Measurements from ENCODE around the gene CASZ1.

DNA sequence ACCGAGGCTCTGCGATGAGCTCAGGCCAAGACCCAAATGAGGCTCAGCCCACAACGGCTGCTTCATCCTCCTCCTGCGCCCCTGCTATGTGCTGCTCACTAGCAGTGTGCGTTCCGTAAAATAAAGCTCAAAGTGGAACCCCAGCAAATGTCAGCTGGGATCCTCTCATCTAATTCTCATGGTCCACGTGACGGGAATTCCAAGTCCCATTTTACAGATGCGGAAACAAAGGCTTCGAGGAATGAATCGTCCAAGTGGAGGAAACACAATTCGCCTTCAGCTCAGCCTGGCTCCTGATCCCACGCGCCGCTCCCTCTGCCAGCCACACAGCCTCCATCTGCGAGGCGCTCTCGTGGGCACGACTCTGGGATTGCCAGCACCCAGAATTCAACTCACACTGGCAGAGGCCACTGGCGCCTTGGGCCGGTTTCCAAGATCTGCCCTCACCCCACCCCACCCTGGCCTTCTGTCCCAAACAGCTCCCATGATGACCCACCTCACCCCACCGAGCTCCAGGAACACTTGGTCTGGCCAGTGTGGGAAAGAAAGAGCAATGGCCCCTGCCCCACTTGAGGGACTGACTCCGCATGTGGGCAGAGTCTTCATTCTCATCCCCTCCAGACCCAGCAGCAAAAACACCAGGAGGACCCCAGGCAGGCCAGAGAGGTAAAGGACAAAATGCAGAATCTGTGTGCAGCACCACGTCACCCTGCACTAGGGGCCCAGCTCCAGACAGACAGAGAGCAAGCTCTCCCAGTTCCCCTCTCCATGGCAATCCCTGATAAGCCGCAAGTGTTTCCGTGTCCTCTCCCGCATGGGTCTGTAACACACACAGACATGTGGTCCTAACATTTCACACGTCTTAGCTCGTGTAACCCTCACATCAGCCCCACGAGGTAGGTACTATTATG is 10.5 kb downstream of the CASZ1 start:
- TF ChIP-seq, protein P1, sequence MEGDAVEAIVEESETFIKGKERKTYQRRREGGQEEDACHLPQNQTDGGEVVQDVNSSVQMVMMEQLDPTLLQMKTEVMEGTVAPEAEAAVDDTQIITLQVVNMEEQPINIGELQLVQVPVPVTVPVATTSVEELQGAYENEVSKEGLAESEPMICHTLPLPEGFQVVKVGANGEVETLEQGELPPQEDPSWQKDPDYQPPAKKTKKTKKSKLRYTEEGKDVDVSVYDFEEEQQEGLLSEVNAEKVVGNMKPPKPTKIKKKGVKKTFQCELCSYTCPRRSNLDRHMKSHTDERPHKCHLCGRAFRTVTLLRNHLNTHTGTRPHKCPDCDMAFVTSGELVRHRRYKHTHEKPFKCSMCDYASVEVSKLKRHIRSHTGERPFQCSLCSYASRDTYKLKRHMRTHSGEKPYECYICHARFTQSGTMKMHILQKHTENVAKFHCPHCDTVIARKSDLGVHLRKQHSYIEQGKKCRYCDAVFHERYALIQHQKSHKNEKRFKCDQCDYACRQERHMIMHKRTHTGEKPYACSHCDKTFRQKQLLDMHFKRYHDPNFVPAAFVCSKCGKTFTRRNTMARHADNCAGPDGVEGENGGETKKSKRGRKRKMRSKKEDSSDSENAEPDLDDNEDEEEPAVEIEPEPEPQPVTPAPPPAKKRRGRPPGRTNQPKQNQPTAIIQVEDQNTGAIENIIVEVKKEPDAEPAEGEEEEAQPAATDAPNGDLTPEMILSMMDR (conservative IDR thresholded peaks at IDR 0.05 in 1 of 2, IDR thresholded peaks at IDR 0.05 in 1 of 2; ENCODE audit: low read depth in 1 of 2, low read length in 2 of 2): no peak
- no peak for TF ChIP-seq EZH2 (IDR thresholded peaks at IDR 0.05; ENCODE audit: low read length, missing control alignments)
